DND-41 (cell line): ENCODE measurements around the gene CKAP5.

Experiments
- EZH2 ChIP-seq: IDR thresholded peaks from 3 replicates; pipeline ENCODE4 v1.6.1; 2012; ENCODE audit warnings: borderline replicate concordance, low read depth, mild to moderate bottlenecking, moderate library complexity, low read length, inconsistent platforms; ENCODE audit not compliant: severe bottlenecking
- TF ChIP-seq, protein P1 (sequence below): IDR thresholded peaks from 2 replicates; pipeline ENCODE4 v1.5.1; 2012; ENCODE audit warnings: borderline replicate concordance, low read length, moderate library complexity, mild to moderate bottlenecking; ENCODE audit not compliant: poor library complexity, severe bottlenecking; ENCODE audit errors: extremely low read depth

DNA sequence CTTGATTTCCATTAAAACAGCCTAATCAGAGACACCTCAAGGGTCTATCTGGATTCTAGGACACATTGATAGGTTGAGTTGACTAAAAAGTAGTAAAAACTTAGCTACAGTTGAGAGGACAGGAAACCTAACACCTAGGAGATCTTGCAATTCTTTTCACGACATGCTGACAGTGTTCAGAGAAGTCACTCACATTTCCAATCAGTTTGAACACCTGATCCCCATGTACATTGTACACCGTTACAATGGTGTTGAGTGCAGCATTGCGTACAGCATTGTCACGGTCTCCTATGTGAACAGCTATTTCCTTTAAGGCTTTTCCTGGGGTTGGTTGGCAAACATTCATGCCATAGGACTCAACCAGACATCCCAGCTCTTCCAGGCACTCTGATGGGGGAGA is 84.3 kb downstream of the CKAP5 start:
- TF ChIP-seq, protein P1, sequence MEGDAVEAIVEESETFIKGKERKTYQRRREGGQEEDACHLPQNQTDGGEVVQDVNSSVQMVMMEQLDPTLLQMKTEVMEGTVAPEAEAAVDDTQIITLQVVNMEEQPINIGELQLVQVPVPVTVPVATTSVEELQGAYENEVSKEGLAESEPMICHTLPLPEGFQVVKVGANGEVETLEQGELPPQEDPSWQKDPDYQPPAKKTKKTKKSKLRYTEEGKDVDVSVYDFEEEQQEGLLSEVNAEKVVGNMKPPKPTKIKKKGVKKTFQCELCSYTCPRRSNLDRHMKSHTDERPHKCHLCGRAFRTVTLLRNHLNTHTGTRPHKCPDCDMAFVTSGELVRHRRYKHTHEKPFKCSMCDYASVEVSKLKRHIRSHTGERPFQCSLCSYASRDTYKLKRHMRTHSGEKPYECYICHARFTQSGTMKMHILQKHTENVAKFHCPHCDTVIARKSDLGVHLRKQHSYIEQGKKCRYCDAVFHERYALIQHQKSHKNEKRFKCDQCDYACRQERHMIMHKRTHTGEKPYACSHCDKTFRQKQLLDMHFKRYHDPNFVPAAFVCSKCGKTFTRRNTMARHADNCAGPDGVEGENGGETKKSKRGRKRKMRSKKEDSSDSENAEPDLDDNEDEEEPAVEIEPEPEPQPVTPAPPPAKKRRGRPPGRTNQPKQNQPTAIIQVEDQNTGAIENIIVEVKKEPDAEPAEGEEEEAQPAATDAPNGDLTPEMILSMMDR = no peak
- TF ChIP-seq EZH2 = no peak
